LNCAP (cell line): ENCODE data around the gene ENAH.

Experiments
- CTCF ChIP-seq: fragments of 450-650 bp; IDR thresholded peaks from 2 replicates; pipeline ENCODE4 v1.5.1; 2017; ENCODE audit warnings: mild to moderate bottlenecking

The ENAH gene

GRCh38 chr1:225601902-225602589, 50.9 kb downstream of the ENAH start:
- no peak for TF ChIP-seq CTCF

GRCh38 chr1:225598847-225599246, 54.1 kb downstream of the ENAH start:
- no peak for TF ChIP-seq CTCF

GRCh38 chr1:225597926-225598575, 54.9 kb downstream of the ENAH start:
- TF ChIP-seq CTCF: no peak

GRCh38 chr1:225596736-225597135, 56.2 kb downstream of the ENAH start:
- TF ChIP-seq CTCF: no peak

GRCh38 chr1:225595974-225596551, 56.9 kb downstream of the ENAH start:
- no peak for TF ChIP-seq CTCF

GRCh38 chr1:225595452-225595851, 57.5 kb downstream of the ENAH start:
- no peak for TF ChIP-seq CTCF

GRCh38 chr1:225593414-225593813, 59.5 kb downstream of the ENAH start:
- TF ChIP-seq CTCF: no peak
